Stimulated activated CD8-positive, alpha-beta memory T cell treated with anti-CD3 and anti-CD28 coated beads, Interleukin-12 subunit alpha, Interleukin-12 subunit beta, amount 100 ng/mL, for 1 hour (primary cell): Measurements from ENCODE around the gene NEURL3.
A peak's percentile ranks its signal among the peaks of the same experiment; 100 is the strongest.

Experiments
- DNase-seq: peaks from one replicate; pipeline ENCODE4 v3.0.0-alpha.2; 2020; ENCODE audit warnings: low read depth

NEURL3 gene

DNA sequence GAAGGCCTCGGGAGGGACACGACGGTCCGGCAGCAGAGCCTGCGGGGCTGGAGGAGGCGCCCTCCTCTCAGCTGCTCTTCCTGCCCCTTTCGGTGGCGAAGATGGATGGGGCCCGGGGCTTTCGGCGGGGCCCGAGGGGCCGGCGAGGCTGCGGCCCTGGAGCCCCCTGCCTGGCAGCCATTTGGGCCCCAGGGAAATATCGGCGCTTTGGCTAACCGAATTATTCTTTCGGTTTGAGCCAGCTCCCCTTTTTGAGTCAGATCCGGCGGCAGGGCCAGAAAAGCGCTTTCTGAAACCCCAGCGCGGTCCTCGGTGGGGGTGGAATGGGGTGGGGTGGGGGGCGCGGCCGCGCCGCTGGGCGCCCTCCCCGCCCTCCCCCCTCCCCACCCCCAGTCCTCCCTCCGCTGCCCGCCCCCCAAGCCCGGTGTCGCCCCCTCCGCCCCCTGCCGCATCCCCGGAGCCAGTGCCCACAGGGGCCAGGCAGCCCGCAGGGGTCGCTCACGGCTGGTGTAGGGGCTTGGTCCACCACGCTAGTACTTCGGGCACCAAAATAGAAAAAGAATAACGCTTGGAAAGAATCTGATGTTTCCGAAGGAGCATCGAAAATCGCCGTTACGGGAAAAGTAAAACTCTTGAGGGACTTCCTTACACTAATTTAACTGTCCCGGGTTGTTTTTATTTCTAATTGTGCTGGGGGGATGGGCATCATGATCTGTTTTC lies 22.3 kb upstream of the NEURL3 start:
- peak; percentile 25 for DNase-seq

DNA sequence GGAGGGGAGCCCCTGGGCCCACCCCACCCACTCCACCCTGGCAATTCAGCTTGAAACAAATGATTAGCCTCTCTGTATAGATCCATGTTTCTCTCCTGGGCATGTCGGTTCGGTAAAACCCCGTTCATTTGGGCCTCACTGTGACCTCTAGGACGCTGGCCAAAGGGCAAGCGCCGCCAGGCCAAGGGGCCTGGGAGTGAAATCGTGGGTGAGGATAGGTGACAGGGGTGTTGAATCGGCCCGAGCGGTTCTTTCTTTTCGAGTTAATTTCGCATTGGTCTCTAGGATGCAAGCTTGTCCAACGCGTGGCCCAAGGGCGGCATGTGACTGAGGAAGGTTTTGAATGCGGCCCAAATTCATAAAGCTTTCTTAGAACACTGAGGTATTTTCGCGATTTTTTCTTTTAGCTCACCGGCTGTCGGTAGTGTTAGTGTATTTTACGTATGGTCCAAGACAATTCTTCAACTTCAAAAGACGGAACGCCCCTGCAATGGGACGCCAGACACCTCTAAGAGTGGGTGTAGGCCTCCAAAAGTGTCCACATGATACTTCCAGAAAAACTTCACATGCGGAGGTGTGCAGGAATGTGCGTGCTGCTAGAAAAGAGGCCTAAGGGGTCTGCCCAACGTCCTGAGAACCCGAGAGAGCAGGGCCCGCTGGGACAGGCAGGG lies 21.6 kb upstream of the NEURL3 start:
- no peak for DNase-seq

DNA sequence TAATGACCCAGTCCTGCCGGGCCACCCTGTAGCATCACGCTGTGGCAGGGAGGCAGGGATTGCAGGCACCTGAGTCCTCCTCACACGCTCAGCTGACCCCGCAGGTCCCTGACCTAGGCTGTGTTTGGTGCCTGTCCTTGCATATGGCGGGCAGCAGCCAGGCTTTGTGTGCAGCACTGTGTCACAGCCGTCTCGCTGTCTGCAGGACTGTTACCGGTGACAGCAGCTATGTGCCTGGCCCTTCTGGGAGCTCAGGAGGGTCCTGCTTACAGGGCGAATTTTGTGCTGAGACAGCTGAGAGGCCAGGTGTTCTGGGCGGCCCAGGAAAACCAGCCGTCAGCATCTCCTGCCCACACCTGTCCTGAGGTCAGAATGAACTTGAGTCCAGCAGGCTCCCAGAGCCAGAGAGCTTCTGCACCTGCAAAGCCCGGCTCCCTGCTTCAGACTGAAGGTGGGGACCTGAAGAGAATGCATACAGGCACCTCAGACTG lies 21.0 kb upstream of the NEURL3 start:
- DNase-seq = no peak

DNA sequence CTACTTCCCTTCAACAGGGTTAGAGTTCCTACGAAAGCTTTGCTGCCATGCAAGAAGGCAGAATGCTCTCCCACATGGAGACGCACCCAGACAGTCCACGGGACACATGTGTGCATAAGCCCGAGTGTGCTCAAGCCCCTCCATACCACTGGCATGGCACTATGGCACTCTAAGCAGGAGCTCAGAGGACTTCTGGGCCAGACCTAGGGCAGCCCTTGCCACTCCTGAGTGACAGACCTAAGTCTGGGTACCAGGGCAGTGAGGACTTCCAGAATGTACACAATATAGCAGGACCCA lies 20.0 kb upstream of the NEURL3 start:
- no peak for DNase-seq

DNA sequence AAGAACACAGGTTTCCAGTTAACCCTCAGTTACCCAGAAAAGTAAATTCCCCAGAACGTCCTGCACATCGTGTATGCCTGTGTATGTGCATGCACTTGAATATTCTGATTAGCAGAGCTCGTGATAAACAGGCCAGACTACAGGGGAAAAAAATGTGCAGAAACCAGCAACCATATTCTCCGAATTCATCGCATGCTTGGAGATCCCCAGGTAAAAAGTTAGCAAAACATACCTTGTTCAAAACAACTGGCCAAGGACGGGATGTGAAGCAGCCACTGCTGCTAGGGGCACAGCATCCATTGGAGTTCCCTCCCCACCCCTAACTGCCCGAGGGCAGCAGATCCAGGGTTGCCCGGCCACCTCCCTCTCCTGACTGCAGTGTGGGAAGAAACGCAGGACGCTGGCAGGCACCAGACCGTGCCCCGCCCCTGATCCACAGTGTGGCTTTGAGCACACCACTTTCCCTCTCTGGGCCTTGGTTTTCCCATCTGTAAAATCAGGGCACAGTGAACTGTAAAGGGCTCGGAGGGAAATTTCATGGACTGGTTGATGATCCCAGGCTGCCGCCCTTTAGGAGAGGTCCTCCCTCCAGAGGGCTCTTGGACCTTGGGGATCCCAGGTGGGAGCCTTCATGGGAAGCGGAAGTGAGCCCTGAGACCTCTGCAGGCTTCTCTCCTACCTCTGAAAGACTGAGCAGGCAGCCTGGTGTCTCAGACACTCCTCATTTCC lies 19.5 kb upstream of the NEURL3 start:
- no peak for DNase-seq

DNA sequence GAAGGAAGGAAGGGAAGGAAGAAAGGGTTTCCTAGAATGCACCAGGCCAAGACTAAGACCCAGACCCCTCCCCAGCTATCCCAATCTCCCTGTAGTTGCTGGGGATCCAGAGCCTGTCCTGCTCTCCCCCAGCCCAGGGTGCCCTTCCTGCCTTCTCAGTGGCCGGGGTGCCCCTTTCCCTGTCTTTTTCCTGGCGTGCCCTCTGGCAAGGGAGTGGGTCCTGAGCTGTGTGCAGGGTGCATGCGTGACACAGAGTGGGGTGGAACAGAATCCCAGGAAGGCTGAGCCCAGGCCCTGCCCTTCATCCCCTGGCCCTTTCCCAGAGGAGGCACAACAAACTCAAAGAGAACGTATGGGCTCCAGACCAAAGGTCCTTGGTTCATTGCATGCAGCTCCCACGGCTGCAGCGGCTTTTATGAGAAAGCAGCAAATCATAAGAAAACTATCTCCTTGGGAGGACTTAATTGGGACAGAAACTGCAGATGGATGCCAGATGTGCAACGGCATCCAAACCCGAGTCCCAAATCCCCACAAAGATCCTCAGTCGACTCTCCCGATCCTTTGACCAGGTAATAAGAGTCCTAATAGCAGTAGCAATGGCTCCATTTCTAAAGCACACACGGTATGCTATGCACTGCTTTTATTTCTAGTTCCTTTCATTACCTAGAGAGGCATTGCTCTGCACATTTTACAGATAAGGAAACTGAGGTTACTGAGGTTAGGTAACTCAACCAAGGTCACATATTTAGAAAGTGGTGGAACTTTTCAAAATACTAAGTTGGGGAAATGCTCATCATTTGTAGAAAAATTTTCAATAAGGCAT lies 18.7 kb upstream of the NEURL3 start:
- DNase-seq = no peak

DNA sequence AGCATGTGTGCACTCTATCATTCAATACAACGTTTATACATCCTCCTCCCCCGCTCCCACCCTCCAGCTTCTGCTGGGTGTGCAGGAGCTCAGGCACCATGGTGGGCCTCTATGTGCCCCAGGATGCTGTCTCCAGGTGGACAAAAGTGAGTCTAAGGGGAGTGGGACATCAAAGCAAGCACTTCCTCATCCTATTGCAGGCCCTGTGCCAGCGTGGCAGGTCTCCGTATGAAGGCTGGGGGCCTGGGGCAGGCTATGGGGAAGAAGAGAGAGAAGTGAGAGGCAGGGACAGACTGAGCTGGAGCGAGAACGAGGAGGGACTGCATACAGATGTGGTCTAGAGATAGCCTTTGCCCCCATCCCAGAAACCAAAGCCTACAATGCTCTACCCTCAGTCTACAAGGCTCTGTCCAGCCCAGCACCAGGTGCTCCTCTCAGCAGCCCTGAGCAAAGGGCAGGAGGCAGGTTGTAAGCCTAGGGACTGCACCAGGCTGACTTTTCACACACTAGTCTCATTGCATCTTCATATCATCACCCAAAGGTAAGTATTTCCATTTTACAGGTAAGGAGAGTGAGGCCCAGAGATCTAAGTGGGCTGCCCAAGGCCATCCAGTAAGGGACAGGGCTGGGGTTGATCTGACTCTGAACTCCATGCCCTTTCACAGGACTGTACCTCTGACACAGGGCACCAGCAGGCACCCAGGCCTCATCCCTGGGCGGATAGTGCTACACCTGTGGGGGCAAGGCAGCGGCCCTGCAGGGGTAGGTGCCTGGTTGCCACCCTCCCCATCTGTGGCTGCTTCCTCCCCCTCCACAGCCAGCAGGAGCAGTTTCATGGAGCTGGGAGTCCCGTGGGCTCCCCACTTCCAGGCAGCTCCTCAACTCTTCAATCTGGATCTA lies 17.4 kb upstream of the NEURL3 start:
- no peak for DNase-seq

DNA sequence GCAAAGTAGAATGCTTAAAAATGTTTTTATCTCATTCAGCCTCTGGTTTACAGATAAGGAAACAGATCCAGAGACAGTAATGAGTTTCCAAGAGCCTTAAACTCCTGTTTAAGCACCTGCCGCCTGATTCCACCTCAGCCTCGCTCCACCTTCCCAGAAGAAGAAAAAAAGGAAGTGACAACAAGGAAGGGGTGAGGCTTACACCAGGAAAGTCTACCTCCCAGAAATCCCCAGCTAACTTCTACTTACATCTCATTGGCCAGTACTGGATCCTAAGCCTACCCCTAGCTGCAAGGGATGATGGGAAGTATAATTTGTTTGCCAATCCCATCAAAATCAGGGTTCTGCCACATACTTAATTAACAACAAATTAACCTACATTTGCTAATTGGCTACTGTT lies 16.1 kb upstream of the NEURL3 start:
- DNase-seq = no peak

DNA sequence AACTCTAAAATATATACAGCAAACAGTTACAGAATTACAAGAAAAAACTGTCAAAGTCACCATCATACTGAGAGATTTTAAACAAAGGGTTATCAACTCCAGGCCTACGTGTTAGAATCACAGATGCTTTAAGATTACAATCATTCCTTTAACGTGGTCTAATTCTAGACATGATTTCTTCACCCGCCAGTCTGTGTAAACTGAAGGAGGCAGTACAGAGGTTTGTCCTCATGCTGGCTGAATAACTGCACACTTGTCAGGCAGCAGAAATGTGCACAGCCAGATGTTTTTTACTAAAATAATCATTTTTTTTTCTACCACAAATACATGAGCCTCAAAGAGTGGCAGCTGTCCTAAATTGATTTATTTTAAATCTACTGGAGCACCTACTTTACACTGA lies 15.5 kb upstream of the NEURL3 start:
- no peak for DNase-seq

DNA sequence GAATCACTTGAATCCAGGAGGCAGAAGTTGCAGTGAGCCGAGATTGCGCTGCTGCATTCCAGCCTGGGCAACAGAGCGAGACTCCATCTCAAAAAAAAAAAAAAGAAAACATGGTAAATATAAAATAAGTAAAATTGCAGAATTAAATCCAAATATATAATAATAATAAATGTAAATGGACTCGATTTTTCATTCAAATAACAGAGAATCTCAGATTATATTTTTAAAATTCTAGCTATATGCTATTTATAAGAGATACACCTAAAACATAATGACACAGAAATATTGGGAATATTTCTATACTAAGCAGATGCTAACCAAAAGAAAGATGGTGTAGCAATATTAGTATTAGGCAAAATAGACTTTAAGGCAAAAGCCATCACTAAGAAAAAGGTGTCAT lies 15.1 kb upstream of the NEURL3 start:
- no peak for DNase-seq

DNA sequence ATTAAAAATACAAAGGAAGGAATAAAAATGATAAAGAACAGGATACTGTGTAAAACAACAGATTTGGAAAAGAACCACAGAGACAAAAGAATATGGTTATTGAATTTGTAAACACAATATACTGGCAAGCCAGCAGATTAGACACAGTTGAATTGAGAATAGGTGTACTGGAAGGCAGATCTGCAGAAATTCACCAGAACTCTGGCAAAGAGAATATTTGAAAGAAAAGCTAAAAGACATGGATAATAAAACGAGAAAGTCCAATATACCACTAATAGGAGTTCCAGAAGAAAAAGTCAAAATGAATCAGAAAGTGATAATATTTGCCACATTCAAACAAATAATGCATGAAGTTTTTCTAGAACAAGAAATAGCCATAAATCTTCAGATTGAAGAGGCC lies 11.9 kb upstream of the NEURL3 start:
- no peak for DNase-seq

DNA sequence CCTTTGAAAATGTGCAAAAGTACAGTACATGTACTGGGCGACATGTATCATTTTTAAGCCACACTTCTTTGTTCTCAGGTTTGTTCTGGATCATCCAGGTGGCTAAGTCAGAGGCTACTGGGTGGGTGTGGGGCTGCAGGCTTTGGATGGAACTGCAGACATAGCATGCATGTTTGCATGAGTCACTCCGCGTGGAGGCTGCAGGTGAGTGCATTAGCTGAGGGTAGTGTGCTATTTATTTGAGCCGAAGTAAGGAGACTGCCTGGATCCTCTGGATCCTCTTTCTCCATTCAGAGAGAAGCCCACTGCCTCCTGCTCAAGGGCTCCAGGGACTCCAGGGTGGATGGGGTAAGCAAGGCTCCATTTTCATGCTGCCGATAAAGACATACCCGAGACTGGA lies 9.4 kb upstream of the NEURL3 start:
- DNase-seq = no peak

DNA sequence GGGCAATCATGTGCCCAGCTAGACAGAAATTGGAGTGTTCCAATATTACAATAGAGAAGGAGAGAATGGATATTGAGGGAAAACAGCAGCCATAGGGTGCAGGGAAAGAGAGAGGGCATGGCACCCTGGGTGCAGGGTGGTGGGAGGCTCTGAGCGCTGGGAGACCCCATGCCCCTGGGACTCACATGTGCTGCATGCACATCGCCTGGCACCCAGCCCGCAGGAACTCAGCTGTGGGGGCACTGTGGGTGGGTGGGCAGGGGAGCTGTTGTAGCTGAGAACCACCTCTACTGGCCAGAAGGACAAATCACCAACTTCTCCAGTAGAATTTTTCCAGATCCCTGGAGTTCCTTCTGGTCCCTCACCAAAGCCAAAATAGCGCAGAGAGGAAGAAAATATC lies 7.2 kb upstream of the NEURL3 start:
- no peak for DNase-seq

DNA sequence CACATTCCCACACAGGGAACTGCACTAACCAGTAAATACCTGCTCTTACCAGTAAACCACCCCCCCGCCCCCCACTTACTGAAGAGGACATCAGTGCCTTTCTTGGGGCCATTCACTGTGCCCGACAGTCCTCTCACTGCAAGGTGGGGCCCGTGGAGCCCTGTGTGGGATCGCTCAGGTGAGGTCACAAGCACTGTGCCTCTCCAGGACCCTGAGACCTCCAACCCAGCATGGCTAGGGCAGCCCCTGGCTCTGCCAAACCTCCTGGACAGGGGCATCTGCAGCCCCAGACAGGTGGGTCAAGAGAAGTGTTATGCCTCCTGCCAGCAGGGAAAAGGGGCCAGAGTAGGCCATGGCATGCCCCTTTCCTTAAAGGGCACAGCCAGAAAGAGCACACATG lies 6.7 kb upstream of the NEURL3 start:
- no peak for DNase-seq

DNA sequence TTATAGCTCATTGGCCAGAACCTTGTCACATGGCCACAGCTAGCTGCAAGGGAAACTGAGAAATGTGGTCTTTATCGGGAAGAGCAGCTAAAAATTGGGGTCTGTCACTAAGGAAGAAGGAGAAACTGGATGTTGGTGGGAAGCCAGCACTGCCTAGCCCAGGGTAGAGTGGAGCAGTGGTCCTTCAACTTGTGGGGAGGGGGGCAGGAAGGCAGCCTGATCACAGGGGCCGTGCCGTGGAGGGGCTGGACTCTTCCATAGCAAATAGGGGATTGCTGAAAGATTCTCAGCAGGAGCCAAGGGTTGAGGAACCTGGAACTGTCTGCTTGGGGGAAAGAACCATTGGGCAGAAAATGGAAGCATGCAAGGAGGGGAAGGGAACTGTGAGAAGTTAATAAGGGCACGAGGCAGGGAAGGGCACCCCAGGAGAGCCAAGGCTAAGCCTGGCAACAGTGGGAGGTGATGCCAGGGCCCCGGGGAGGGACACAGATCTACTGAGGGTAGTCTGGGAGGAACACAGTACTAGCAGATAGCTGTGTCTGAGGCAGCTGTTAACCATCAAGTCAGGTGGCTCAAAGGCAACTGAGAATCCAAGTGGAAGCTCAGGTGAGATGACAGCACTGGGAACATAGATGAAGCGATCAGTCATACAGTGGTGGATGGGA lies 5.9 kb upstream of the NEURL3 start:
- no peak for DNase-seq

DNA sequence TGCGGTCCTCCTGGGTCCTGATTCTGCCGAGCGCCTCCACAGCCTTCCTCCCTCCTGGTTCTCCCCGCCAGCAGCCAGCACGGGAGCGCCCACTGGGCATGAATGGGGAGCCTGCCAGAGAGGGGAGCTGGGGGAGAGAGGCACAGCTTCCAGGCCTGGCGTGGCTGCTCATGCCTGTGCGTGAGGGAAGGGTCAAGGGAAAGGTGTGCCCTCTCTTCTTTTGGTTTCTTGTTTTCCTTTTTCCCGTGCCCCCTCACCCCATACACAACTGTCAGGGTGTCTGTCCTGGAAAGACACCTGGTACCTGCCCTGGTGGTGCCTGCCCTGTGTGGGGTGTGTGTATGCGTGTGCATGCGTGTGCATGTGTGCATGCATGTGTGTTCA lies 4.7 kb upstream of the NEURL3 start:
- DNase-seq = no peak

DNA sequence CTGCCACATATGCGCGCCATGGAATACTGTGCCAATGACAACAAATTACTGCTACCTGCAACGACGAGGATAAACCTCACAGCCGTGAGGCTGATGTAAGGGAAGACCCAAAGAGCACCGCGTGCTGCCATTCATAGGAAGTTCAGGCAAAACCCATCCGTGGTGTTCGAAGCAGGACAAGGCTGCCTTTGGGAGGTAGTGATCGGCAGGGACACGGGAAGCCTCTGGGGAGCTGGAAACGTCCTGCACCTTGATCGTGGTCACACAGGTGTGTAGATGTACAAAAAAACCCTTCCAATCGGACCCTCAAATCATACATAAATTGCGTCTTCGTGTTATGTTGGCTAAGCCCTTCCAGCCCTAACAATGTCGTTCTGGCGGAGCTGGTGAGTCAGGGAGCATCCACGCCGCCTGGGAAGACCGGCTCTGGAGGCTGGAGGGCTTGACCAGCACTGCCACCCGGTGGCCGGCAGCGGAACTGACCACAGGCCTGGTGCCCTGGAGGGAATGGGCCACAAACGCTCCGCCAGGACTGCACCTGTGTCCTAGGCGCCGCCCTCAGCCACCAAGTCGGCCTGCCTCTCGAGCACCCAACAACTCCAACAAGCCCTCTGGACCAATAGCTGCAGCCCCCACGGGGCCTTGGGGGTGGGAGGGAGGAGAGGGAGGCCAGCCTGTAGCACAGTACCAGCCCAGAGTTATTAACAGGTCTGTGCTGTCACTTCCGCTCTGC lies 4.1 kb upstream of the NEURL3 start:
- DNase-seq = peak; percentile 25

DNA sequence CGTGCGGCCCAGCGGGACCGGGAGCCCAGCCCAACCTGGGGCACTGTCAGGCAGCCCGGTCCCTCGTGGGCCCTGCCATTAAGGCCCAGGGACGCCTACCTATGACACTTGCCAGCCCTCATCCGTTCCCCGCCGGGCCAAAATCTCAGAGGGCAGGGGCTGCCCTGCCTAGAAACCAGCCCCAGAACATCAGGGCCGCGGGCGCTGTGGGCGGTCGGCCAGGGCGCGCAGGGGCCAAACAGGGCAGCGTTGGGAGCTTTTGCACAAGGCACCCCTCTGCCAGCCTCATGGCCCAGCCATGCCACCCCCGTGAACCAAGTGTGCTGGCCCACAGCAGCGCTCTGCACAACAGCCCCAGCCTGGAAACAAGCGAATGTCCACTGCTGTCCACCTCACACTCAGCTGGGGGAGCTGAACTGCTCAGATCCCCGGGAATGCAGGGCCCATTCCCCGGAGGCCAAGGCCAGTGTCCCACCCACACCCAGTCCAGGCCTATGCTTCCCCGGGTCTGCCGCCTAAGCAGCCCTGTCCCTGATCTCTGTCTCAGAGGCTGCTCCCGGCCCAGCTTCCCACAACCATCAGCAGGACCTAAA lies 3.5 kb upstream of the NEURL3 start:
- no peak for DNase-seq

DNA sequence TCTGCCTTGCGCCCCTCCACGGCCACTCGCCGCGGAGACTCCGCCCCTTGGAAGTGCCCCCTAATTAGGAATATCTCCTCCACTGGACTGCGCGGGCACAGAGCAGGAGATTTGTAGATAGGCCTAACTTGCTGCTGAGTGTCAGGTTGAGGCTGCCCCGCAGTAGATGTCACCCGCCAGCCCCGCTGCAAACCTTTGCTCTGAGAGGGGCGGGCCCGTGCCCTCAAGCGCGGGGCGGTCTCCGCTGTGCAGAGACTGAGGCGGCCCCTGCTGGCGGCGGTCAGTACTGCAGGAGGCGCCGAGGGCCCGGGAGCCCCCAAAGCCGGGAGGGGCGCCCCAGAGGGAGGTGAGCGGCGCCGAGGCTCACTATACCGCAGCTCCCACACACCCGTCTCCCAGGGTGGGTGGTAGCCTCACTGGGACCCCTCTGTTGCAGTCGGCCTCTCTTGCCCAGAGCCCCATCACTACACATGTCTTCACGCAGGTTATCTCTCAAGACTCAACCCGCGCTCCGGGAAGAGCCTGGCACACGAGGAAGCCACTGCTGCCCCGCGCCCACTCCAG lies 2.9 kb upstream of the NEURL3 start:
- peak; percentile 81 for DNase-seq

DNA sequence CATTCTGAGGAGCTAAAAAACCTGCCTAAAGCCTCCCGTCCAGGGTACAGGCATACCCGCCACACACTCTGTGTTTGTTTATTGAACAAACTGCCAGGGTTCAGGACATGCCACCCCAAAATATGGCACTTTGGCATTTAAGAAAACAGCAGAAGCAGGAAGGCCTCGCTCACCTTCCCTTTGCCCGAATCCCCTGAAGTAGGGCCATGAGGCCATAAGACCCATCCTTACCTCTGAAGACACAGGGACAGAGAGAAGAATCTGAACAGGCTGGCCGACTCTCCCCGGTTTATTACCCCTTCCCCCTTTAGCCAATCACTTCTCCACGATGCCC lies 1.7 kb upstream of the NEURL3 start:
- DNase-seq = no peak
